Esophagus muscularis mucosa (tissue), 4 donors: ENCODE data around the gene TXNL4A.

Source experiments
- CTCF ChIP-seq, 3 experiments: fragments of 200-600 bp in 2 of 3; fragments of 450-650 bp in 1 of 3; sonication (generic) in 2 of 3; IDR thresholded peaks; one replicate each; pipeline ENCODE4 v1.5.1; 2017 to 2019; ENCODE audit warnings: antibody characterized with exemption in 3 of 3, mild to moderate bottlenecking in 2 of 3, moderate library complexity in 1 of 3
- EP300 ChIP-seq: sonication (generic); formaldehyde crosslinking; IDR thresholded peaks from one replicate; pipeline ENCODE4 v1.6.1; 2017; ENCODE audit warnings: antibody characterized with exemption
- POLR2A ChIP-seq: fragments of 450-650 bp; IDR thresholded peaks from one replicate; pipeline ENCODE4 v1.6.1; 2017; ENCODE audit warnings: antibody characterized with exemption, moderate library complexity, mild to moderate bottlenecking, low read depth
- POLR2AphosphoS5 ChIP-seq, 2 donors: sonication (generic); formaldehyde crosslinking; IDR thresholded peaks; one replicate each; pipeline ENCODE4 v1.6.1; 2017; ENCODE audit warnings: antibody characterized with exemption in 2 of 2

- TF ChIP-seq CTCF (IDR thresholded peaks at IDR 0.05) (no peak), POLR2A (no peak), EP300 (no peak), POLR2AphosphoS5 (IDR thresholded peaks at IDR 0.05) (no peak)
These were observed 49.3 kb downstream of the TXNL4A start for GRCh38 chr18:79939096-79939495.
